Peyer's patch (tissue), 4 donors: ENCODE data around the gene SIN3B. TPM values are rescaled to one million over a fixed set of nuclear protein-coding genes. Genes with fewer than 3 reads are reported as not detected.

Experiments
- DNase-seq, 3 donors: peaks; one replicate each; pipeline ENCODE4 v3.0.0-alpha.2; 2017 to 2019
- H3K27ac ChIP-seq, 4 donors: fragments of 200-600 bp; sonication (generic); one replicate each; pipeline ENCODE4 v1.5.1; 2016 to 2019
- H3K27me3 ChIP-seq, 2 donors: fragments of 200-600 bp; sonication (generic); one replicate each; pipeline ENCODE4 v1.5.1; 2019
- H3K36me3 ChIP-seq, 3 donors: fragments of 200-600 bp; sonication (generic); one replicate each; pipeline ENCODE4 v1.5.1; 2016 to 2019
- H3K4me1 ChIP-seq, 4 donors: fragments of 200-600 bp; sonication (generic); one replicate each; pipeline ENCODE4 v1.5.1; 2016 to 2019
- H3K4me3 ChIP-seq, 4 donors: fragments of 200-600 bp; sonication (generic); 1 replicate in 3 of 4; 2 replicates in 1 of 4; pipeline ENCODE4 v1.5.1; 2016 to 2019; ENCODE audit warnings: mild to moderate bottlenecking in 1 of 4
- H3K9me3 ChIP-seq, 4 donors: fragments of 200-600 bp; sonication (generic); one replicate each; pipeline ENCODE4 v1.5.1; 2016 to 2019; ENCODE audit warnings: mild to moderate bottlenecking in 1 of 4
- CTCF ChIP-seq, 6 experiments: fragments of 450-650 bp in 4 of 6; fragments of 200-600 bp in 2 of 6; sonication (generic) in 1 of 6; IDR thresholded peaks; one replicate each; pipeline ENCODE4 v1.5.1; 2017 to 2019; ENCODE audit warnings: antibody characterized with exemption in 6 of 6, mild to moderate bottlenecking in 3 of 6, moderate library complexity in 1 of 6
- POLR2A ChIP-seq, 2 donors: fragments of 450-650 bp; IDR thresholded peaks; one replicate each; pipeline ENCODE4 v1.5.1; 2017; ENCODE audit warnings: antibody characterized with exemption in 2 of 2, mild to moderate bottlenecking in 2 of 2, moderate library complexity in 2 of 2
- total RNA-seq, 4 donors: library from RNA; depleted of rRNA; stranded (reverse); fragments of >200 nt; gene quantifications; one replicate each; pipeline ENCODE4 v1.1.0, GENCODE V29; 2016

Gene SIN3B
- total RNA-seq, 4 donors from 2014 or later: 32.4 to 459 (median 86.2) TPM

DNA sequence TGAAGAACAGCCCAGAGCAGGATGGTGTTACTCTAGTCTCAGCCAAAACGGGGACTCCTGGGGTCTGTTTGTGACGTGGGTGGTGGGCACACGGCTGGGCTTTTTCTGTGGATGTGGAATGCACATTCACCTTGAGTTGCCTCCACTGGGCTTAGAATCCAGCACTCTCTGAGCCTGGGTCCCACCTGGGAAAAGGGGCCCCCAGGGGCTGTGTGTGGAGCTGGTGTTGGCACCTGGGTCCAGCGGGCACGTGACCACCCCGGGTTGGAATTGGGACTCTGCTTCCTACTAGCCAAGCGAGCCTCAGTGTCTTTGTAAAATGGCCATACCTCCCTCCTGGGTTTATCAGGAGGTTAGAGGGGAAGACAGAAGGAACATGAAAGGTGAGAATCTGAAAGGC is 30.4 kb downstream of the SIN3B start:
- no peak for DNase-seq
- TF ChIP-seq POLR2A (IDR thresholded peaks at IDR 0.05): no peak
- TF ChIP-seq CTCF (IDR thresholded peaks at IDR 0.05): no peak

DNA sequence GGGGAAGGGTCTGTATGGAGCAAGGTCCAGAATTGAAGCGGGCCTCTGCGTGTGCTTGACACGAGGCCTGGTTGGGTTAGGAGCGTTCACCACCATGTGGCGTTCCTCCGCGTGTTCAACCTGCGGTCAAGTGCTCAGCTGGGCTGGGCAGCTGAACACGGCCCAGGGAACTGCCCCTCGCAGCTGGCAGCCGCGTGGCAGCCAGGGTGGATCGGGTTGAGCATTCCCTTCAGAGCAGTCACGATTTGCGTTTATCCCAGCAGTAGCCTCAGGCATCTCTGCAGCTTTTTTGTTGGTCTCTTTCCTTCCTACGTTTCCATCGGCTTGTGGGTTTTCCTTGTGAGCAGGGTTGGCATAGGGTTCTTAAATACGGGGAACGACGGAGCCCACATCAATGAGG is 30.9 kb downstream of the SIN3B start:
- TF ChIP-seq CTCF (IDR thresholded peaks at IDR 0.05): no peak
- no peak for DNase-seq
- Histone ChIP-seq H3K4me1 (no peaks in the 10 kb centered on the region), H3K9me3 (no peaks in the 10 kb centered on the region), H3K4me3 (no peak overlapping the region), H3K27ac (no peak overlapping the region), H3K27me3 (no peaks in the 10 kb centered on the region), H3K36me3 (peaks cover 0 to 32% (median 5%) of the 10 kb centered on the region in 3 donors)

More for the DNA sequence above, 30.4 kb downstream of the SIN3B start:
- Histone ChIP-seq H3K27me3 (no peaks in the 10 kb centered on the region), H3K27ac (no peak overlapping the region), H3K4me3 (no peak overlapping the region), H3K9me3 (no peaks in the 10 kb centered on the region), H3K36me3 (peaks cover 0 to 32% (median 5%) of the 10 kb centered on the region in 3 donors), H3K4me1 (no peaks in the 10 kb centered on the region)

DNA sequence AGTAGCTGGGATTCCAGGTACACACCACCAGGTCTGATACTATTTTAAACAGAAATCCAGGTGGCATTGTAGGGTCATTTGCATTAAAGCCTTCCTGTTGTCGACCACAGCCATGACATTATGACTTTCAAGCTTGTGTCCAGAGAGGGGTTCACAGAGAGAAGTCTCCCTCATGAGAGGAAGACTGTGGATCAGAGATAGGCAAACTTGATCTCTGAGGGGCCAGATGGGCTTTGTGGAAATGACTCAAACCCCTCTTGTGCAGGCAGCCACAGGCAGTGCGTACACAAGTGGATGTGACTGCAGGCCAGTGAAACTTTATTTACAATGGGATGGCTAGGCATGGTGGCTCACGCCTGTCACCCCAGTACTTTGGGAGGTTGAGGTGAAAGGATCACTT is 31.8 kb downstream of the SIN3B start:
- no peak for DNase-seq
- peaks cover 0 to 36% (median 5%) of the 10 kb centered on the region in 3 donors for H3K36me3 ChIP-seq
- H3K9me3 ChIP-seq: no peaks in the 10 kb centered on the region
- no peak for TF ChIP-seq POLR2A (IDR thresholded peaks at IDR 0.05)
- TF ChIP-seq CTCF (IDR thresholded peaks at IDR 0.05): no peak
- H3K4me1 ChIP-seq: no peaks in the 10 kb centered on the region
- no peaks in the 10 kb centered on the region for H3K27me3 ChIP-seq
- H3K27ac ChIP-seq: no peak overlapping the region
- H3K4me3 ChIP-seq: no peak overlapping the region

GRCh38 chr19:16861834-16862233 is 32.6 kb downstream of the SIN3B start:
- H3K4me1 ChIP-seq: no peaks in the 10 kb centered on the region
- no peaks in the 10 kb centered on the region for H3K27me3 ChIP-seq
- H3K4me3 ChIP-seq: no peak overlapping the region
- no peak for DNase-seq
- TF ChIP-seq CTCF (IDR thresholded peaks at IDR 0.05): no peak
- TF ChIP-seq POLR2A (IDR thresholded peaks at IDR 0.05): no peak
- no peaks in the 10 kb centered on the region for H3K9me3 ChIP-seq
- no peak overlapping the region for H3K27ac ChIP-seq
- H3K36me3 ChIP-seq: peaks cover 0 to 44% (median 5%) of the 10 kb centered on the region in 3 donors

DNA sequence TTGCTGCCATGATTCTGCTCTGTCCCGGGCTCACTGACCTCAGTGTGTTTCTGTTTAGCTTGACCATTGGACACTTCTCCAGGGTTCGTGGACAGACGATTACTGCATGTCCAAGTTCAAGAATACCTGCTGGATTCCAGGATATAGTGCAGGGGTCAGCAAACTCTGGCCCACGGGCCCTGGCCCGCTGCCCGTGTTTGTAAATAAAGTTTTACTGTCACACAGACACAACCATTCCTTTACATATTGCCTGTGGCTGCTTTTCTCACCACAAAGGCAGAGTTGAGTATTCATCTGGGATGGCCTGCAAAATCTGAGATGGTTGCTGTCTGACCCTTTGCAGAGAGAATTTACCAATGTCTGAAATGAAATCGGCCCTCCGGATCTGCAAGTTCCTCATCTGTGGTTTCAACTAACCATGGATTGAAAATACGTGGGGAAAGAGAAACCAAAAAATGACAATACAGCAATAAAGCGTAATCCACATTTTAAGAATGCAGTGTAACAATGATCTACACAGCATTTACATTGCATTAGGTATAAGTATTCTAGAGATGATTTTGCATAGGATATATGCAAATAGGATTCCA is 33.7 kb downstream of the SIN3B start:
- no peak for DNase-seq
- peaks cover 0 to 55% (median 5%) of the 10 kb centered on the region in 3 donors for H3K36me3 ChIP-seq
- H3K27ac ChIP-seq: no peak overlapping the region
- H3K9me3 ChIP-seq: no peaks in the 10 kb centered on the region
- TF ChIP-seq POLR2A (IDR thresholded peaks at IDR 0.05) (no peak), CTCF (IDR thresholded peaks at IDR 0.05) (no peak)
- H3K4me1 ChIP-seq: no peaks in the 10 kb centered on the region
- H3K4me3 ChIP-seq: no peak overlapping the region
- no peaks in the 10 kb centered on the region for H3K27me3 ChIP-seq

DNA sequence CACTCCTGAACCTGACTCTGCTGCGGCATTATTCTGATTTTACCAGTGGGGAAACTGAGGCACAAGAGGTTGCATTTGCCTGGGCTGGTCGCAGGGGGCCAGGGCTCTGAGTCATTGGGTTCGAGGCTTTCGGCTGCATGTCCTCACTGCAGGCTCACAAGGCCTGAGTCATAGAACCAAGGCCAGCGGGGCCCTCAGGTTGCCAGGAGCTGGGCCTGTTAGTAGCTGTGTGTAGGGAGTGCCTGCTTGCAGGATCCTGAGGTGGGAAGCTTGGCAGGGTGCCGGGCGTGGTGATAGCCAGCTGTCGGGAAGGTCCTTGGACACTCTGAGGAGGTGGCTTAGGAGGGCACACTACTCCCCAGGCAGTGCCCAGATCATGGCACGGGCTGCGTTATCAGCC is 38.0 kb downstream of the SIN3B start:
- H3K9me3 ChIP-seq: no peaks in the 10 kb centered on the region
- TF ChIP-seq POLR2A (IDR thresholded peaks at IDR 0.05): no peak
- H3K4me3 ChIP-seq: no peak overlapping the region
- H3K27ac ChIP-seq: no peak overlapping the region
- H3K36me3 ChIP-seq: peaks cover 0 to 96% (median 5%) of the 10 kb centered on the region in 3 donors
- H3K4me1 ChIP-seq: no peaks in the 10 kb centered on the region
- DNase-seq: no peak
- H3K27me3 ChIP-seq: no peaks in the 10 kb centered on the region
